Endothelial cell of umbilical vein (primary cell): ENCODE measurements around the gene CCDC54. TPM values are rescaled to one million over a fixed set of nuclear protein-coding genes. Genes with fewer than 3 reads are reported as not detected.

Experiments used
- BruUV-seq: library from RNA; stranded (reverse); fragments of 400-500 nt; replicated peaks from 2 replicates; lab custom pipeline; 2021; lab: Mats Ljungman, UMichigan
- CTCF ChIA-PET: fragments of 300-600, 350-600 bp; sonication (Branson Sonifier 250); formaldehyde crosslinking; loops from one replicate; lab custom pipeline; 2021; ENCODE audit warnings: antibody characterized with exemption, inconsistent platforms; lab: Charles Lee
- POLR2A ChIA-PET: fragments of 300-600, 350-600 bp; sonication (Branson Sonifier 250); formaldehyde crosslinking; loops from one replicate; lab custom pipeline; 2021; ENCODE audit warnings: antibody characterized with exemption, inconsistent platforms; lab: Charles Lee
- DNase-seq: peaks from one replicate; pipeline ENCODE4 v3.0.0-alpha.2; 2011; ENCODE audit warnings: low read depth, low spot score
- FAIRE-seq: peaks from 2 replicates; lab custom pipeline; 2011; peaks lifted over from hg19 to GRCh38; lab: Jason Lieb, UNC
- H2AFZ ChIP-seq: 2 replicates; pipeline ENCODE4 v1.6.0; 2012; ENCODE audit warnings: low read depth, low read length, control low read depth, inconsistent platforms
- H3K27ac ChIP-seq: 2 replicates; pipeline ENCODE4 v1.5.1; 2011; ENCODE audit warnings: low read depth, mild to moderate bottlenecking, control low read depth, low read length, moderate library complexity; ENCODE audit not compliant: insufficient read depth
- H3K27me3 ChIP-seq, 2 experiments: 2 replicates each; pipeline versions ENCODE4 v1.6.0 to v1.6.1; 2011; ENCODE audit warnings: low read length in 2 of 2, mixed read lengths in 1 of 2; ENCODE audit not compliant: control insufficient read depth in 2 of 2, insufficient read depth in 2 of 2
- H3K36me3 ChIP-seq, 2 experiments: 2 replicates in 1 of 2; 3 replicates in 1 of 2; pipeline ENCODE4 v1.5.1; 2011; ENCODE audit warnings: low read length in 2 of 2, mild to moderate bottlenecking in 1 of 2, moderate library complexity in 1 of 2; ENCODE audit not compliant: control insufficient read depth in 2 of 2, insufficient read depth in 2 of 2; ENCODE audit errors: extremely low read depth in 1 of 2
- H3K4me1 ChIP-seq: 3 replicates; pipeline ENCODE4 v1.5.1; 2011; ENCODE audit warnings: mild to moderate bottlenecking, low read length; ENCODE audit not compliant: control insufficient read depth, insufficient read depth; ENCODE audit errors: extremely low read depth
- H3K4me2 ChIP-seq: 2 replicates; pipeline ENCODE4 v1.6.1; 2011; ENCODE audit warnings: low read length, control low read depth, mixed read lengths; ENCODE audit not compliant: insufficient read depth
- H3K4me3 ChIP-seq, 3 experiments: fragments of 200-600 bp in 1 of 3; sonication (generic), shearing (Covaris generic) in 1 of 3; replicated peaks in 1 of 3; 2 replicates each; pipeline ENCODE4 v1.5.1; 2011 to 2016; ENCODE audit warnings: control low read depth in 3 of 3, low read length in 3 of 3, mild to moderate bottlenecking in 2 of 3, inconsistent platforms in 1 of 3, low read depth in 1 of 3, moderate library complexity in 1 of 3; ENCODE audit not compliant: insufficient read depth in 1 of 3
- H3K79me2 ChIP-seq: 2 replicates; pipeline ENCODE4 v1.6.0; 2012; ENCODE audit warnings: low read length, inconsistent platforms; ENCODE audit not compliant: control insufficient read depth, insufficient read depth
- H3K9ac ChIP-seq: replicated peaks from 2 replicates; pipeline ENCODE3; 2011; ENCODE audit warnings: low read length, control low read depth; ENCODE audit not compliant: insufficient read depth; ENCODE audit errors: extremely low read depth
- H3K9me1 ChIP-seq: replicated peaks from 3 replicates; pipeline ENCODE4 v1.6.0; 2011; ENCODE audit warnings: mild to moderate bottlenecking, low read length; ENCODE audit not compliant: control insufficient read depth, insufficient read depth; ENCODE audit errors: extremely low read depth
- H3K9me3 ChIP-seq: replicated peaks from 2 replicates; pipeline ENCODE4 v1.5.1; 2012; ENCODE audit warnings: low read length, inconsistent platforms; ENCODE audit not compliant: control insufficient read depth, insufficient read depth
- H4K20me1 ChIP-seq: replicated peaks from 2 replicates; pipeline ENCODE3; 2011; ENCODE audit warnings: mild to moderate bottlenecking, low read length; ENCODE audit not compliant: control insufficient read depth, insufficient read depth; ENCODE audit errors: extremely low read depth
- CTCF ChIP-seq, 2 donors: IDR thresholded peaks; 1 replicate in 1 of 2; 2 replicates in 1 of 2; pipeline ENCODE4 v1.5.1; 2011; ENCODE audit warnings: low read length in 2 of 2, mild to moderate bottlenecking in 2 of 2, moderate library complexity in 2 of 2, control low read depth in 1 of 2, inconsistent platforms in 1 of 2, low read depth in 1 of 2; ENCODE audit not compliant: insufficient read depth in 1 of 2; ENCODE audit errors: extremely low read depth in 1 of 2
- EZH2 ChIP-seq: IDR thresholded peaks from 2 replicates; pipeline ENCODE4 v1.6.1; 2012; ENCODE audit warnings: borderline replicate concordance, low read depth, mild to moderate bottlenecking, moderate library complexity, low read length, inconsistent platforms; ENCODE audit not compliant: severe bottlenecking
- FOS ChIP-seq: IDR thresholded peaks from 2 replicates; pipeline ENCODE4 v1.6.1; 2011; ENCODE audit warnings: mild to moderate bottlenecking, low read length, moderate library complexity, borderline replicate concordance; ENCODE audit not compliant: insufficient read depth
- GATA2 ChIP-seq: IDR thresholded peaks from 2 replicates; pipeline ENCODE4 v1.7.0; 2011; ENCODE audit warnings: low read depth, mild to moderate bottlenecking, moderate library complexity, mixed read lengths, low read length; ENCODE audit not compliant: insufficient read length, insufficient read depth
- JUN ChIP-seq: IDR thresholded peaks from 2 replicates; pipeline ENCODE4 v1.6.1; 2011; ENCODE audit warnings: borderline replicate concordance, low read depth; ENCODE audit not compliant: insufficient read length, insufficient read depth
- MYC ChIP-seq: IDR thresholded peaks from one replicate; pipeline ENCODE4 v1.6.1; 2011; ENCODE audit warnings: mild to moderate bottlenecking, low read depth, low read length
- POLR2A ChIP-seq: IDR thresholded peaks from 2 replicates; pipeline ENCODE4 v1.6.1; 2012; ENCODE audit warnings: low read depth, mild to moderate bottlenecking, control low read depth, low read length
- POLR2AphosphoS5 ChIP-seq: IDR thresholded peaks from 2 replicates; pipeline ENCODE4 v1.6.1; 2012; ENCODE audit warnings: low read depth, mild to moderate bottlenecking, control low read depth, low read length, moderate library complexity; ENCODE audit not compliant: insufficient read depth
- dilution Hi-C: fragments of 300-500 bp; cut with MboI; formaldehyde crosslinking; loops from one replicate; pipeline ENCODE4 v1.15.0; 2019; ENCODE audit warnings: low sequenced_read_pairs; ENCODE audit not compliant: extremely low pct_ligation_motif_present
- intact Hi-C: fragments of 100-400 bp; cut with micrococcal nuclease; formaldehyde crosslinking; loops from one replicate; pipeline ENCODE4 v1.10.0; 2022
- polyA plus RNA-seq, 4 experiments: library from polyadenylated mRNA; depleted of rRNA in 3 of 4; stranded (reverse) in 3 of 4; unstranded in 1 of 4; fragments of >200 nt; gene quantifications; 2 replicates each; pipeline versions ENCODE4 v1.2.1 to v1.2.3, GENCODE V29; 2011 to 2012; ENCODE audit warnings: missing spikeins in 1 of 4
- total RNA-seq: library from RNA; stranded (reverse); gene quantifications from 2 replicates; pipeline ENCODE4 v1.2.3, GENCODE V29; 2021
- TF ChIP-seq, protein P1 (sequence below): IDR thresholded peaks from 2 replicates; pipeline ENCODE4 v1.6.1; 2011; ENCODE audit not compliant: insufficient read depth, insufficient read length

CCDC54 gene
- total and polyA plus RNA-seq, 2 donors (not counting 3 experiments of a cell fraction or from before 2014, with no cell fraction given), result not detected

GRCh38 chr3:107344722-107345121 is 32.5 kb upstream of the CCDC54 start:
- H2AFZ ChIP-seq, result no peak overlapping the region
- FAIRE-seq (no peak), DNase-seq (no peak)
- no peaks in the 10 kb centered on the region for H3K36me3 ChIP-seq
- intact Hi-C loops, result no loop called here
- H3K4me1 ChIP-seq, result no peaks in the 10 kb centered on the region
- POLR2A ChIA-PET, result no interaction called here
- H3K79me2 ChIP-seq, result no peaks in the 10 kb centered on the region
- H3K4me2 ChIP-seq, result no peak overlapping the region
- no peak overlapping the region for H3K27ac ChIP-seq
- BruUV-seq, result no TSS peak
- H4K20me1 ChIP-seq, result no peaks in the 10 kb centered on the region
- CTCF ChIA-PET, result interaction anchor here (0.7 kb wide), 1 partner anchor 76 kb away, joined by 3 read pairs; no protein-coding TSS in a partner anchor
- H3K9me1 ChIP-seq, result no peaks in the 10 kb centered on the region
- no peaks in the 10 kb centered on the region for H3K9me3 ChIP-seq
- no peak overlapping the region for H3K9ac ChIP-seq
- no peaks in the 10 kb centered on the region for H3K27me3 ChIP-seq
- dilution Hi-C loops, result no loop called here
- TF ChIP-seq POLR2AphosphoS5 (no peak), EZH2 (no peak), CTCF (IDR thresholded peaks at IDR 0.05; ENCODE audit: extremely low read depth in 1 of 2, insufficient read depth in 1 of 2, low read depth in 1 of 2, low read length in 2 of 2) (no peak), MYC (no peak), POLR2A (no peak), FOS (no peak), JUN (no peak), GATA2 (no peak)
- TF ChIP-seq, protein P1, sequence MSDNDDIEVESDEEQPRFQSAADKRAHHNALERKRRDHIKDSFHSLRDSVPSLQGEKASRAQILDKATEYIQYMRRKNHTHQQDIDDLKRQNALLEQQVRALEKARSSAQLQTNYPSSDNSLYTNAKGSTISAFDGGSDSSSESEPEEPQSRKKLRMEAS, result no peak
- no peak overlapping the region for H3K4me3 ChIP-seq
